GM12892 (cell line): Measurements from ENCODE around the gene DDX10.
A peak's percentile ranks its signal among the peaks of the same experiment; 100 is the strongest.

ENCODE experiments used
- DNase-seq: peaks from one replicate; pipeline ENCODE4 v3.0.0; 2011; ENCODE audit not compliant: insufficient read length
- FAIRE-seq: peaks from 2 replicates; lab custom pipeline; 2011; peaks lifted over from hg19 to GRCh38; lab: Jason Lieb, UNC
- POLR2A ChIP-seq: IDR thresholded peaks from 2 replicates; pipeline ENCODE4 v1.6.1; 2011; ENCODE audit warnings: low read depth, low read length, control low read depth
- POLR2AphosphoS5 ChIP-seq: IDR thresholded peaks from 2 replicates; pipeline ENCODE4 v1.6.1; 2011; ENCODE audit warnings: low read depth, low read length, control low read depth
- TAF1 ChIP-seq: IDR thresholded peaks from 2 replicates; pipeline ENCODE4 v1.6.1; 2011; ENCODE audit warnings: low read depth, mild to moderate bottlenecking, control low read depth, low read length, borderline replicate concordance

The DDX10 gene

GRCh38 chr11:108886005-108886659 is 221.3 kb downstream of the DDX10 start:
- DNase-seq (no peak), FAIRE-seq (no peak)
- TF ChIP-seq POLR2AphosphoS5 (no peak), POLR2A (no peak), TAF1 (no peak)

GRCh38 chr11:108886660-108887009 is 221.8 kb downstream of the DDX10 start:
- DNase-seq: no peak

GRCh38 chr11:108887436-108888238 is 222.8 kb downstream of the DDX10 start:
- FAIRE-seq: no peak
- TF ChIP-seq TAF1 (no peak), POLR2AphosphoS5 (no peak), POLR2A (no peak)
- DNase-seq: no peak

More at GRCh38 chr11:108886660-108887009, 221.8 kb downstream of the DDX10 start:
- TF ChIP-seq POLR2A (no peak), POLR2AphosphoS5 (no peak), TAF1 (no peak)
- no peak for FAIRE-seq

- FAIRE-seq (no peak), DNase-seq (no peak)
- TF ChIP-seq POLR2A: no peak
- no peak for TF ChIP-seq POLR2AphosphoS5
- TF ChIP-seq TAF1: no peak
Measured at GRCh38 chr11:108890482-108891105, 225.7 kb downstream of the DDX10 start.

GRCh38 chr11:108891143-108891542 is 226.3 kb downstream of the DDX10 start:
- no peak for TF ChIP-seq POLR2A
- TF ChIP-seq TAF1: no peak
- no peak for TF ChIP-seq POLR2AphosphoS5
- DNase-seq (no peak), FAIRE-seq (no peak)

DNA sequence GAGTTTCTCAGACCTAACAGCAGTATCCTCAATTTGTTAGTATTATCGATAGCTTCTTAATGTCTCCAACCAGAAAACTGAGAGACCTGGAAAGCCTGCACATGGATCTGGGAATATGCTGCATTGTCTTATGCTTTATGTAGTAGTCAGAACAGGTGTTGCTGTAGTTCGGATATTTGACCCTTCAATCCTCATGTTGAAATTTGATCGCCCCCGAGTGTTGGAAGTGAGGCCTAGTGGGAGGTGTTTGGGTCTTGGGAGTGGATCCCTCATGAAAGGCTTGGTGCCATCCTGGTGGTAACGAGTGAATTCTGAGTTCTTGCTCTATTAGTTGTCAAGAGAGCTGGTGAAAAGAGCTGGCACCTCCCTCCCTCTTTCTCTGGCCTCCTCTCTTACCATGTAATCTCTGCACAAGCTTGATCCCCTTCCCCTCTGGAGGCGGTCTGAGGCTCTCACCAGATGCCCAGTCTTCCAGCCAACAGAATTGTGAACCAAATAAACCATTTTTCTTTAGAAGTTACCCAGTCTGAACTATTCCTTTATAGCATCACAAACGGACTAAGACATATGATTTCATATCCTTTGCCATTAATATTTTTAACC is 227.1 kb downstream of the DDX10 start:
- no peak for DNase-seq
- FAIRE-seq: no peak
- TF ChIP-seq POLR2AphosphoS5 (no peak), POLR2A (no peak), TAF1 (no peak)

GRCh38 chr11:108895579-108896480 is 231.0 kb downstream of the DDX10 start:
- FAIRE-seq (peak; percentile 80), DNase-seq (no peak)
- TF ChIP-seq POLR2A (no peak), TAF1 (no peak), POLR2AphosphoS5 (no peak)

- DNase-seq (no peak), FAIRE-seq (peak; percentile 70)
- TF ChIP-seq POLR2AphosphoS5: no peak
- TF ChIP-seq TAF1: no peak
- TF ChIP-seq POLR2A: no peak
Measured at GRCh38 chr11:108897071-108897481, 232.2 kb downstream of the DDX10 start.

DNA sequence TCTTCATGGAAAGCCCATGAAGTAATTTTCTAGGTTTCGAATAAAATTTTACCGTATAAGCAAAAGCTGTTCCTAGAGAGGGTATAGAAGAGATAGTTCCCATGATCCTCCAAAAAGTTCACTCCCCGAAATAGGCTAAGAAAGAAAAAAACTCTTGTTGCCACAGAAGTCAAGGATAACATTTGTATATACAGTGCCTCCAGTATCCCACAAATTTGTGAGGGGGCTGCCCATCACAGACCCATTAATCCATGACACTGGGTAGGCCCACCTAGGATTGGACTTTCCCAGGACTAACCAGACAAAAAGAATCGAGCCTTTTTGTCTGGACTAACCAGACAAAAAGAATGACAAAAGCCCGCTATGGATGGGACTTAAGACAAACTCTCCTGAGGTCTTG is 233.0 kb downstream of the DDX10 start:
- FAIRE-seq: no peak
- no peak for DNase-seq
- TF ChIP-seq POLR2A (no peak), TAF1 (no peak), POLR2AphosphoS5 (no peak)

DNA sequence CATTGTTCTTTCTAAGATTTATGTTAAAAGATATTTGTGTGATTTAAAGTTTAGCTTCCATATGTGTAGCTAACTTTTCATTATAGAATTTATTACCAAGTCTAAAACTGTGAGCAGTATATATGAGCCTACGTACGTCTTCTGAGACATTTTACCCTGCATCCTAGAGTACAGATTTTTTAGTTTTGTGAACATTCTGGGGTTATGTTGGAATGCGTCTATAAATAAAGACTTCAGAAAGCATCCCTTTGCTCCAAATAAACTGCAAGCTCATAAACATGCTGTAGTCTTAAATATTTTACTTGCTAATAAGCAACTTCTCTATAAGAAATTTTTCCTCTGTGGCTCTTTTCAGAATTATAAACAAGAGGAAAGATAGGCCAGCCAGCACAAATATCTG is 236.5 kb downstream of the DDX10 start:
- TF ChIP-seq POLR2A (no peak), TAF1 (no peak), POLR2AphosphoS5 (no peak)
- FAIRE-seq (no peak), DNase-seq (no peak)
